HEK293T (cell line): ENCODE measurements around the gene TUBAL3.

Source experiments
- CTCF ChIA-PET: fragments of 350-600 bp; formaldehyde crosslinking; extraction: SDS; loops from one replicate; lab custom pipeline; 2021; ENCODE audit warnings: antibody characterized with exemption, inconsistent platforms; lab: Yijun Ruan, JAX
- POLR2A ChIA-PET: fragments of 350-600 bp; formaldehyde crosslinking; extraction: SDS; loops from one replicate; lab custom pipeline; 2020; ENCODE audit warnings: antibody characterized with exemption, inconsistent platforms; lab: Yijun Ruan, JAX
- DNase-seq: peaks from one replicate; pipeline ENCODE4 v3.0.0; 2012; ENCODE audit warnings: mixed read lengths; ENCODE audit errors: extremely low spot score
- ARNT ChIP-seq: fragments of 450-650 bp; IDR thresholded peaks from 2 replicates; pipeline ENCODE4 v1.6.1; 2017; ENCODE audit warnings: mild to moderate bottlenecking
- BHLHE40 ChIP-seq: fragments of 450-650 bp; IDR thresholded peaks from 2 replicates; pipeline ENCODE4 v1.6.1; 2016; ENCODE audit warnings: mild to moderate bottlenecking, moderate library complexity, borderline replicate concordance
- CTBP1 ChIP-seq: fragments of 450-650 bp; IDR thresholded peaks from 2 replicates; pipeline ENCODE4 v1.6.1; 2016; ENCODE audit warnings: borderline replicate concordance
- ELF4 ChIP-seq: fragments of 450-650 bp; IDR thresholded peaks from 2 replicates; pipeline ENCODE4 v1.6.1; 2017; ENCODE audit warnings: antibody characterized with exemption
- FOXA1 ChIP-seq: fragments of 450-650 bp; IDR thresholded peaks from 2 replicates; pipeline ENCODE4 v1.6.1; 2016; ENCODE audit warnings: mild to moderate bottlenecking
- FOXK2 ChIP-seq: fragments of 450-650 bp; IDR thresholded peaks from 2 replicates; pipeline ENCODE4 v1.6.1; 2016; ENCODE audit warnings: mild to moderate bottlenecking
- FOXM1 ChIP-seq: fragments of 450-650 bp; IDR thresholded peaks from 2 replicates; pipeline ENCODE4 v1.6.1; 2017; ENCODE audit warnings: mild to moderate bottlenecking, borderline replicate concordance
- HDGF ChIP-seq: fragments of 450-650 bp; IDR thresholded peaks from 2 replicates; pipeline ENCODE4 v1.6.1; 2017; ENCODE audit warnings: antibody characterized with exemption, borderline replicate concordance
- L3MBTL2 ChIP-seq: fragments of 450-650 bp; conservative IDR thresholded peaks from 2 replicates; pipeline ENCODE4 v1.6.1; 2016; ENCODE audit warnings: mild to moderate bottlenecking
- LEF1 ChIP-seq: fragments of 450-650 bp; IDR thresholded peaks from 2 replicates; pipeline ENCODE4 v1.6.1; 2017; ENCODE audit warnings: mild to moderate bottlenecking, borderline replicate concordance
- NFRKB ChIP-seq: fragments of 450-650 bp; IDR thresholded peaks from 2 replicates; pipeline ENCODE4 v1.6.1; 2016; ENCODE audit warnings: mild to moderate bottlenecking, moderate library complexity
- PKNOX1 ChIP-seq: fragments of 450-650 bp; IDR thresholded peaks from 2 replicates; pipeline ENCODE4 v1.6.1; 2016
- SP1 ChIP-seq: fragments of 450-650 bp; IDR thresholded peaks from 2 replicates; pipeline ENCODE4 v1.6.1; 2017
- SUZ12 ChIP-seq: fragments of 450-650 bp; IDR thresholded peaks from 2 replicates; pipeline ENCODE4 v1.6.1; 2016; ENCODE audit warnings: mild to moderate bottlenecking
- TARDBP ChIP-seq: fragments of 450-650 bp; IDR thresholded peaks from 2 replicates; pipeline ENCODE4 v1.6.1; 2016
- ZNF384 ChIP-seq: fragments of 450-650 bp; IDR thresholded peaks from 2 replicates; pipeline ENCODE4 v1.6.1; 2016

The TUBAL3 gene

GRCh38 chr10:5364890-5365338 is 39.7 kb downstream of the TUBAL3 start, which contains the start of gene UCN3:
Gene UCN3 (plus strand): TSS chr10:5364966. CDS start chr10:5373721, 8,755 bp downstream.
- TF ChIP-seq PKNOX1 (no peak), FOXK2 (no peak), L3MBTL2 (no peak), NFRKB (no peak)
- ChIA-PET CTCF (no interaction called here), POLR2A (no interaction called here)
- no peak for DNase-seq

DNA sequence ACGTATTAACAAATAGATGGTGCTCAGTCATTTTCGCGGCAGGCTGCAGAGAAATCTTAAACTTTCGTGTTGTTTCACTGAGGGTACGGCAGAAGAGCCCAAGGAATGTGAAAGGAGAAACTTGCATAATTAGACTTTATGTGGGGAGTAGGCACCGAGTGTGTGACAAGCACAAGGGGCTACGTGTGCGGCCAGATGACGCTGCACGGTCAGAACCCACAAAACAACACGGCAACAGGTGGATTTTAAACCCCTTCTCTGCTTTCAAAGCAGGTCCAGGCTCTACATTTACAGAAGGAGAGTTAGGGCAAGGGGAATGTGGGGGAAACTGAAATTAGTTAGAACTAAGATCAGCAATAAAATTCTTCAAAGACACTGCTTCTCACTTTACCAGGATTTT is 40.3 kb downstream of the TUBAL3 start:
- ChIA-PET POLR2A (no interaction called here), CTCF (no interaction called here)
- no peak for DNase-seq
- TF ChIP-seq PKNOX1, result no peak
- no peak for TF ChIP-seq ARNT
- TF ChIP-seq ZNF384, result no peak
- TF ChIP-seq BHLHE40, result no peak
- no peak for TF ChIP-seq FOXM1
- TF ChIP-seq HDGF, result no peak
- TF ChIP-seq LEF1, result no peak
- TF ChIP-seq TARDBP, result no peak
- no peak for TF ChIP-seq L3MBTL2
- no peak for TF ChIP-seq SP1
- no peak for TF ChIP-seq SUZ12
- TF ChIP-seq NFRKB, result no peak
- no peak for TF ChIP-seq FOXA1
- no peak for TF ChIP-seq CTBP1

DNA sequence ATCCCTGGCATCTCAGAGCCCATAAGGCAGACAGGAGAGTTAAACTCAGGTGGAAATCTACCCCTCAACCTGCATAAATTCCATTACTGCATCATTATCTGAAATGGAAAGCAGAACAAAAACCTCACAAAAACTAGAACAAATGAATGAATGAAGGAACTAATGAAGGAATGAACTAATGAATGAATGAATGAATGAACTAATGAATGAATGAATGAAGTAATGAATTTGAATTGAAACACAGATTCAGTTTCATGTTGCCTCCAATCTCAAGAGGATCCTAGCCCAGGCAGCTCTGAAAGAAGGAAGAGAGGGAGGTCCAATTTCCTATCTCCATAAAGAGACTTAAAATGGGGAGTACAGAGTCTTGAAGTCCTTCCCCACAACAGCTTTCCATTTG is 41.8 kb downstream of the TUBAL3 start:
- ChIA-PET CTCF (no interaction called here), POLR2A (no interaction called here)
- no peak for DNase-seq
- TF ChIP-seq TARDBP (no peak), SP1 (no peak), L3MBTL2 (no peak), FOXA1 (no peak), PKNOX1 (no peak), CTBP1 (no peak), HDGF (no peak), SUZ12 (no peak), NFRKB (no peak), ELF4 (no peak), BHLHE40 (no peak), LEF1 (no peak), FOXM1 (no peak), FOXK2 (no peak), ZNF384 (no peak), ARNT (no peak)

DNA sequence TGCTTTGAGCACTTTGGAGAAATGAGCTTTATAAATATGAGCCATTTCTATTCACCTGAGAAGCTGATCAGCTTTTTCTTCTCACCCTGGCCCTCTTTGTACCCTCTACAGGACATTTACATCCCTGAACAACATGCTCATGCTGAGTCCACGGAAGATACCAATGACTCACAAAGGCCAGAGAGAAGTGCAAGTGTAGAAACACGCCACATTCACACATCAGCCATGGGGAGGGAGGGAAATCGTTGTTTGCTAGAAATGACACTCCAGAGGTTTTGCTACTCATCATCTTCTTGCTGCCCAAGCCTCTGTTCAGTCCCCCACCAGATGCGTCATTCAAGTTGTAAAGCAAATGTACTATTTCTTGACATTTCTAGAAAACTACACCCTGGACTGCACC is 42.7 kb downstream of the TUBAL3 start:
- ChIA-PET POLR2A (no interaction called here), CTCF (no interaction called here)
- TF ChIP-seq PKNOX1 (no peak), BHLHE40 (no peak), ZNF384 (no peak), SP1 (no peak), FOXK2 (no peak), SUZ12 (no peak), NFRKB (no peak), ARNT (no peak), FOXM1 (no peak)
- DNase-seq, result no peak

GRCh38 chr10:5360318-5360915 is 44.2 kb downstream of the TUBAL3 start:
- CTCF ChIA-PET, result no interaction called here
- POLR2A ChIA-PET, result no interaction called here
- TF ChIP-seq LEF1, result no peak
- TF ChIP-seq TARDBP, result no peak
- TF ChIP-seq SP1, result no peak
- TF ChIP-seq NFRKB, result no peak
- TF ChIP-seq HDGF, result no peak
- TF ChIP-seq ARNT, result no peak
- TF ChIP-seq FOXK2, result no peak
- TF ChIP-seq CTBP1, result no peak
- no peak for TF ChIP-seq FOXM1
- TF ChIP-seq ZNF384, result no peak
- TF ChIP-seq SUZ12, result no peak
- no peak for TF ChIP-seq PKNOX1
- no peak for TF ChIP-seq BHLHE40
- TF ChIP-seq FOXA1, result no peak
- TF ChIP-seq ELF4, result no peak
- TF ChIP-seq L3MBTL2, result no peak
- DNase-seq, result no peak
